ENCODE results near the gene HPCAL1.

DNA sequence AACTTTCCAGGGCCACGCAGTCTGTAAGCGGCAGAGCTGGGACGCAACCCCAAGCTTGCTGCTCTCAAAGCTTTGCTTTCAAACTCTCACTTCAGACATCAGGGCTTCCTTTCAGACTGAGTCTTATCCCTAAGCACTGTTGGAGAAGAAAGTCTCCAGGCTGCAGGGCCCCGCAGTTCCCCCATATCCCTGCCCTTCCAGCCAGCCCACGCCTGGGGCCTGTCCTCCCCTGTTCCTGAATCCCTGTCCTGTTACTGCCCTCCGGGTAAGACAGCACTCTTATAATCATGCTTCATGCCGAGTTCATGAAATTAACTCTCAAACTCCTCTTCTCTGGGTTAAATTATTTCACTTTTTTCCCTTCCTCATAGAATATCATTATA lies 37.9 kb downstream of the HPCAL1 start:
- TF ChIP-seq, protein P1, sequence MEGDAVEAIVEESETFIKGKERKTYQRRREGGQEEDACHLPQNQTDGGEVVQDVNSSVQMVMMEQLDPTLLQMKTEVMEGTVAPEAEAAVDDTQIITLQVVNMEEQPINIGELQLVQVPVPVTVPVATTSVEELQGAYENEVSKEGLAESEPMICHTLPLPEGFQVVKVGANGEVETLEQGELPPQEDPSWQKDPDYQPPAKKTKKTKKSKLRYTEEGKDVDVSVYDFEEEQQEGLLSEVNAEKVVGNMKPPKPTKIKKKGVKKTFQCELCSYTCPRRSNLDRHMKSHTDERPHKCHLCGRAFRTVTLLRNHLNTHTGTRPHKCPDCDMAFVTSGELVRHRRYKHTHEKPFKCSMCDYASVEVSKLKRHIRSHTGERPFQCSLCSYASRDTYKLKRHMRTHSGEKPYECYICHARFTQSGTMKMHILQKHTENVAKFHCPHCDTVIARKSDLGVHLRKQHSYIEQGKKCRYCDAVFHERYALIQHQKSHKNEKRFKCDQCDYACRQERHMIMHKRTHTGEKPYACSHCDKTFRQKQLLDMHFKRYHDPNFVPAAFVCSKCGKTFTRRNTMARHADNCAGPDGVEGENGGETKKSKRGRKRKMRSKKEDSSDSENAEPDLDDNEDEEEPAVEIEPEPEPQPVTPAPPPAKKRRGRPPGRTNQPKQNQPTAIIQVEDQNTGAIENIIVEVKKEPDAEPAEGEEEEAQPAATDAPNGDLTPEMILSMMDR (IDR thresholded peaks at IDR 0.05): no peak
- no peak for TF ChIP-seq POLR2A (IDR thresholded peaks at IDR 0.05)

Data from tibial nerve (tissue), 3 donors.